ENCODE data around the gene SPDYE1. TPM values are rescaled to one million over a fixed set of nuclear protein-coding genes. Genes with fewer than 3 reads are reported as not detected.
A peak's percentile ranks its signal among the peaks of the same experiment; 100 is the strongest.
"Not testable (repeated sequence)": the region's sequence is repeated elsewhere in the genome, so short reads cannot be mapped to it uniquely, and the experiment has no call there.

Gene SPDYE1
- total RNA-seq, 1 experiment from 2014 or later = not detected

- peak; percentile 72 for DNase-seq (ENCODE audit: low read depth)
Measured at GRCh38 chr7:43992896-43993295, 4.8 kb upstream of the SPDYE1 start.

GRCh38 chr7:43994681-43995080 lies 3.0 kb upstream of the SPDYE1 start:
- not testable (repeated sequence) for DNase-seq (ENCODE audit: low read depth)

- not testable (repeated sequence) for DNase-seq (ENCODE audit: low read depth)
Measured at GRCh38 chr7:44012081-44012480, 14.4 kb downstream of the SPDYE1 start.

GRCh38 chr7:44015090-44015489 lies 17.4 kb downstream of the SPDYE1 start:
- not testable (repeated sequence) for DNase-seq (ENCODE audit: low read depth)

- peak; percentile 94 for DNase-seq (ENCODE audit: low read depth)
Measured at GRCh38 chr7:44018857-44019807, 21.4 kb downstream of the SPDYE1 start.

DNA sequence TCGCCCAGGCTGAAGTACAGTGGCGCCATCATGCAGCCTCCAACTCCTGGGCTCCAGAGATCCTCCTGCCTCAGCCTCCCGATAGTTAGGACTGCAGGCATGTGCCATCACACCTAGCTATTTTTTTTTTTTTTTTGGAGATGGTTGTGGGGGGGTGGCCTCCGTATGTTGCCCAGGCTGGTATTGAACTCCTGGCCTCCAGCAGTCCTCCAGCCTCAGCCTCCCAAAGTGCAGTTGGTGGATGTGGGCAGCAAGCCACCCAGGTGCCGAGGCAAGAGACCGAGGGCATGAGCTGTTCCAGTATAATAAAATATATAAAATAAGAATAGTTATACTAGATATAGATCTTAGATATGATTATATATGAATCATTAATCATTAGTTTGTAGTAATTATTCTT lies 22.1 kb downstream of the SPDYE1 start:
- not testable (repeated sequence) for DNase-seq (ENCODE audit: low read depth)

- not testable (repeated sequence) for DNase-seq (ENCODE audit: low read depth)
Measured at GRCh38 chr7:44022069-44022468, 24.4 kb downstream of the SPDYE1 start.

GRCh38 chr7:44022796-44023467 lies 25.2 kb downstream of the SPDYE1 start:
- not testable (repeated sequence) for DNase-seq (ENCODE audit: low read depth)

GRCh38 chr7:44029433-44029832 lies 31.7 kb downstream of the SPDYE1 start:
- DNase-seq (ENCODE audit: low read depth) = not testable (repeated sequence)

GRCh38 chr7:44030029-44030428 lies 32.3 kb downstream of the SPDYE1 start:
- not testable (repeated sequence) for DNase-seq (ENCODE audit: low read depth)

DNA sequence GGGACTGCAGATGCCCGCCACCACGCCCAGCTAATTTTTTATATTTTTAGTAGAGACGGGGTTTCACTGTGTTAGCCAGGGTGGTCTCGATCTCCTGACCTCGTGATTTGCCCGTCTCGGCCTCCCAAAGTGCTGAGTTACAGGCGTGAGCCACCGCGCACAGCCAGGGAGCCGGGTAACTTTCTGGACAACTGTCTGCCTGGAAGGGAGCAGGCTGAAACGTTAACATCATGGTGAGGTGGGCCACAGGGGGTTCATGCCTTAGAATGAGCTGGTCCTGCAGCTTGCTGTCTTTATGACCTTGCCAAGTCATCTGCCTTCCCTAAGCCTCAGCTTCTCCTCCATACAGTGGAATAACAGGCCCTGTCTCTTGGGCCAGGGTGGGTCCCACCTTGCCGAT lies 33.6 kb downstream of the SPDYE1 start:
- not testable (repeated sequence) for DNase-seq (ENCODE audit: low read depth)

DNA sequence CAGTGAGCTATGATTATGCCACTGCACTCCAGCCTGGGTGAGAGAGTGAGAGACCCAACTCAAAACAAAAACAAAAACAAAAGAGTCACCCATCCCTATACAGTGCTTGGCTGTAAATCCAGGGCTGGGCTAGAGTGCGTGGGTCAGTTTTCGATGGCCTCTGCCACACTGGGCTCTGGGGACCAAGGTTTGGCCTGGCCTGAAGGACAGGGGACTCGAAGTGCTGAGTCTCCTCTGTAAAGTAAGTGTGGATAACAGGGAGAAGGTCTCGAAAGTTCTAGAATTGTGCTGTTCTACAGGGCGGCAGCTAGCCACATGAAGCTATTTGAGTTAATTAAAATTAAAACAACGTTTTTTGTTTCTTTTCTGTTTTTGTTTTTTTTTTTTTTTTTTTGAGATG lies 34.3 kb downstream of the SPDYE1 start:
- DNase-seq (ENCODE audit: low read depth) = not testable (repeated sequence)

DNA sequence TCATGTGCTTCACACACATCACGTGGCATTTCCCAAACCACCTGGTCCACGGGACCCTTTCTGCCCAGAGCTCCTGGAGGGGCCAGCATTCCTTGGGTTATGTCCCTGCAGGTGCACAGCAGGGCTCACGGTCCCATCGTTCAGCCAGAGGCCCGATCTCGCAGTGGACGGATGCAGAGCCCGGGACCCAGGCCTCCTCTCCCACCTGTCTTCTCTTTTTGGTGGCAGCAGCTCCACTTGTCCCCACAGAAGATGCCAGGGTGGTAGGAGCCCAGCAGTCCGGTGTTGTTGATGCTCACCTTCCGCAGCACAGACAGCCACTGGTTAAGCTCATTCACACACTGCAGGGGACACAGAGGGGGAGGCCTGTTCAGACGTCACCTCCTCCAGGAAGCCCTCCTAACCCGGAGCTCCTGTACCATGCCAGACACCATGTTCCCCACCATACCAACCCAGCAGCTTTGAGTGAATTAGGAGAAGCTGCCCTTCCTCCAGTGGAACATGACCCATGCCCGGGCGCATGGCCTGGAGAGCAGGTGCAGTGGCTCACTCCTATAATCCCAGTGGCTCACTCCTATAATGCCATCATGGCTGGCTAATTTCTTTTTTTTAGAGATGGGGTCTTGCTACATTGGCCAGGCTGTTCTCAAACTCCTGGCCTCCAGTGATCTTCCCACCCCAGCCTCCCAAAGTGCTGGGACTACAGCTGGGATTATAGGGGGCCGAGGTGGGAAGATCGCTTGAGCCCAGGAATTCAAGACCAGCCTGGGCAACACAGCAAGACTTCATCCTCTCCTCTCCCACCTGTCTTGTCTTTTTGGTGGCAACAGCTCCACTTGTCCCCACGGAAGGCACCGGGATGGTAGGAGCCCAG lies 36.5 kb downstream of the SPDYE1 start:
- not testable (repeated sequence) for DNase-seq (ENCODE audit: low read depth)

GRCh38 chr7:44036364-44036763 lies 38.7 kb downstream of the SPDYE1 start:
- DNase-seq (ENCODE audit: low read depth) = not testable (repeated sequence)

- not testable (repeated sequence) for DNase-seq (ENCODE audit: low read depth)
Measured at GRCh38 chr7:44037951-44038350, 40.3 kb downstream of the SPDYE1 start.

DNA sequence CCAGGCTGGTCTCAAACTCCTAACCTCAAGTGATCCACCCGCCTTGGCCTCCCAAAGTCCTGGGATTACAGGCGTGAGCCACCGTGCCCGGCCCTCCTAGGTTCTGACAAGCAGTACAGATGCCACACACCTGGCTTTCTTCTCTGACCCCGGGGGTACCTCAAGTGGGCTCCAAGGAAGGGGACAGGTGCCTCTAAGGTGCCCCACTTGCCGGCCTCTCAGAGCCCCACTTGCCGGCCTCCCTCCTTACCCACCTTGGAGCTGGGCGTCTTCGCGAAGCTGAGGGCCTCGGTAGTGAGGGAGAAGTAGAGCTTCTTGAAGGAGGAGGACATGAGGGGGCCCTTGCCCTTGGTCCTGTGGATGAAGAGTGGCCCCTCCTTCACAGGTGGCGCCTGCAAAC lies 40.9 kb downstream of the SPDYE1 start:
- DNase-seq (ENCODE audit: low read depth) = not testable (repeated sequence)

GRCh38 chr7:44038961-44039558 lies 41.4 kb downstream of the SPDYE1 start:
- peak; percentile 46 for DNase-seq (ENCODE audit: low read depth)

DNA sequence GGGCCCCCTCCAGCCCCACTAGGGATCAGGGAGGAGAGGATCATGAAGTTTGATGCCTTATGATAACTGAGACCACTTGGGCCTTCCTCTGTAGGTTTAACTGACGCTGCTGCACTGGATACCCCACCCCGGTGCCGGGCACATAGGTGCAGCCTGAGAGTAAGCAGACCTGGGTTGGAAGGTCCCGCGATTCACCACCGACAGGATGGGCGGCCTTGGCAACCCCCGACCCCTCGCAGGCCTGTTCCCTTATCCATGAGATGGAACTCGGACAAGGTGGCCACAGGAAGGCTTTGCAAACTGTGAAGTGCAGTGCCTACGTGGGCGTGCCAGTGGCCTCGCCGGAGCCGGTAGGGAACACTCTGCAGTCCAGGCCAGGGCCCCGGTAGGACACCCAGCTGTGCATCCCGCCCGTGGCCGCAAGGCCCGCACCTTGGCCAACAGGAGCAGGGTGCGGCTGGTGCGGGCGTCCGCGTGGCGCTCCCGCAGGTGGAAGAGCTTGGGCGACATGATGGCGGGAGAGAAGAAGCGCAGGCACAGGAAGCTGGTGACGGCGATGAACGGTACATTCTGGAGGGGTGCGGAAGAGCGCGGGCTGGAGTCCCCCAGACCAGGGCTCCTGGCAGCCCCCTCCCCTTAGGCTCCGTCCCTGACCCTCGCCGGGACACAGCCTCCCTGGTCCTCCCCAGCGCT lies 42.2 kb downstream of the SPDYE1 start:
- DNase-seq (ENCODE audit: low read depth) = not testable (repeated sequence)

- DNase-seq (ENCODE audit: low read depth) = not testable (repeated sequence)
Measured at GRCh38 chr7:44040493-44040891, 42.8 kb downstream of the SPDYE1 start.

DNA sequence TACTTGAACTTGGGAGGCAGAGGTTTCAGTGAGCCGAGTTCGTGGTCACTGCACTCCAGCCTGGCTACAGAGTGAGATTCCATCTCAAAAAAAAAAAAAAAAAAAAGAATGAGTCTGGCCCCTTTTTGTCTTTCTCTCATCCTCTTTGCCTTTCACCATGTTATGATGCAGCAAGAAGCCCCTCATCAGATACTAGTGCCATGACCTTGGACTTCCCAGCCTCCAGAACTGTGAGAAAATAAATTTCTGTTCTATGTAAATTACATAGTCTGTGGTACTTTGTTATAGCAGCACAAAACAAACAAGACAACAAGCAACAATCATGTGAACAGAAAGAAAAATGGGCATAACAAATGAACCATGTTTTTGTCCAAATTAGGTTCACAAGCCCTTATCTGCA lies 44.5 kb downstream of the SPDYE1 start:
- DNase-seq (ENCODE audit: low read depth) = no peak

DNA sequence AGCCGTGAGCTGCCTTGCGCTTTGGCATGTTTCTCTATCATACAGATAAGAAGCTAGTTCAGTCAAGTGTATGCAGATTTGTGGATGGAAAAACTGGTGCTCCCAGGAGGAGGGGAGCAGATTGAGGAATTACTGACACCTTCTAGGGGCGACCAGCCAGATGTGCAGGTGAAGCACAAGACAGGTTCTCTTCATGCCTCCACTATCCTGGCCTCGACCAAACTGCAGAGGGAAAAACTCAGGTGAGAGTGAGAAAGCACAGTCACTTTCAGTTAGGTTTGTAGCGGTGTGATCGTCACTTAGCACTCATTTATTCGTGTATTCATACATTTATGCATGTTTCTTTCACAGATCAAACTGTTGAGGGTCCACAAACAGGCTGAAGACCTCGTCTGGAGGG lies 46.2 kb downstream of the SPDYE1 start:
- DNase-seq (ENCODE audit: low read depth) = no peak

All from M059J (cell line).